SK-N-SH (cell line): Measurements from ENCODE around the gene LSM14B. TPM values are rescaled to one million over a fixed set of nuclear protein-coding genes. Genes with fewer than 3 reads are reported as not detected.

Source experiments
- CTCF ChIA-PET: fragments of 300-600, 350-600 bp; formaldehyde crosslinking; extraction: SDS; loops from one replicate; lab custom pipeline; 2021; lab: Yijun Ruan, JAX
- POLR2A ChIA-PET: fragments of 350-600 bp; sonication (Branson Sonifier 250); formaldehyde crosslinking; extraction: SDS; loops from one replicate; lab custom pipeline; 2020; ENCODE audit warnings: antibody characterized with exemption, inconsistent platforms; lab: Yijun Ruan, JAX
- DNase-seq: peaks from one replicate; pipeline ENCODE4 v3.0.0; 2012
- H2AFZ ChIP-seq: fragments of 200-600 bp; sonication (generic); 2 replicates; pipeline ENCODE4 v1.8.1; 2016; ENCODE audit warnings: antibody characterized with exemption, mild to moderate bottlenecking, low read depth
- H3F3A ChIP-seq: fragments of 200-600 bp; sonication (generic); replicated peaks from 2 replicates; pipeline ENCODE3; 2016; ENCODE audit warnings: antibody characterized with exemption, mild to moderate bottlenecking; ENCODE audit not compliant: insufficient read depth
- H3K27ac ChIP-seq, 2 experiments: fragments of 200-500 bp in 1 of 2; fragments of 200-600 bp in 1 of 2; sonication (Bioruptor generic) in 1 of 2; sonication (generic), shearing (Covaris generic) in 1 of 2; 2 replicates each; pipeline versions ENCODE4 v1.5.1 to v1.6.1; 2014 to 2016; ENCODE audit warnings: low read depth in 2 of 2, inconsistent platforms in 1 of 2, low read length in 1 of 2, mild to moderate bottlenecking in 1 of 2, mixed read lengths in 1 of 2
- H3K27me3 ChIP-seq: fragments of 200-600 bp; sonication (generic), shearing (Covaris generic); 2 replicates; pipeline ENCODE4 v1.6.1; 2016; ENCODE audit warnings: mixed run types; ENCODE audit not compliant: insufficient read depth
- H3K36me3 ChIP-seq, 2 experiments: fragments of 200-500 bp in 1 of 2; fragments of 200-600 bp in 1 of 2; sonication (Bioruptor generic) in 1 of 2; sonication (generic) in 1 of 2; replicated peaks in 1 of 2; 2 replicates each; pipeline versions ENCODE3 to v1.5.1; 2014 to 2016; ENCODE audit warnings: low read length in 1 of 2, mild to moderate bottlenecking in 1 of 2; ENCODE audit not compliant: insufficient read depth in 2 of 2, control insufficient read depth in 1 of 2
- H3K4me1 ChIP-seq, 2 experiments: fragments of 200-500 bp in 1 of 2; fragments of 200-600 bp in 1 of 2; sonication (Bioruptor generic) in 1 of 2; sonication (generic), shearing (Covaris generic) in 1 of 2; 2 replicates each; pipeline versions ENCODE4 v1.5.1 to v1.6.1; 2014 to 2016; ENCODE audit warnings: low read depth in 1 of 2, low read length in 1 of 2, mixed run types in 1 of 2; ENCODE audit not compliant: insufficient read depth in 2 of 2, control insufficient read depth in 1 of 2
- H3K4me2 ChIP-seq: fragments of 200-600 bp; sonication (generic), shearing (Covaris generic); 2 replicates; pipeline ENCODE4 v1.6.1; 2017; ENCODE audit warnings: mixed run types
- H3K4me3 ChIP-seq, 2 experiments: fragments of 200-500 bp in 1 of 2; fragments of 200-600 bp in 1 of 2; sonication (Bioruptor generic) in 1 of 2; sonication (generic), shearing (Covaris generic) in 1 of 2; 2 replicates each; pipeline versions ENCODE4 v1.5.1 to v1.8.1; 2014 to 2016; ENCODE audit warnings: low read depth in 2 of 2, inconsistent platforms in 1 of 2, low read length in 1 of 2, mild to moderate bottlenecking in 1 of 2, mixed read lengths in 1 of 2, moderate library complexity in 1 of 2
- H3K79me2 ChIP-seq: fragments of 200-600 bp; sonication (generic); 2 replicates; pipeline ENCODE4 v1.8.1; 2017; ENCODE audit warnings: mild to moderate bottlenecking; ENCODE audit not compliant: insufficient read depth
- H3K9ac ChIP-seq: fragments of 200-600 bp; sonication (generic); 2 replicates; pipeline ENCODE4 v1.6.1; 2017; ENCODE audit warnings: mixed run types
- H3K9me2 ChIP-seq: fragments of 200-600 bp; sonication (generic); 2 replicates; pipeline ENCODE4 v1.6.1; 2017; ENCODE audit warnings: mixed run types
- H3K9me3 ChIP-seq: fragments of 200-600 bp; sonication (generic); 2 replicates; pipeline ENCODE4 v1.6.1; 2017; ENCODE audit warnings: mixed run types, mild to moderate bottlenecking, moderate library complexity
- H4K20me1 ChIP-seq: fragments of 200-600 bp; sonication (generic); 2 replicates; pipeline ENCODE4 v1.6.1; 2017; ENCODE audit warnings: mild to moderate bottlenecking, mixed run types; ENCODE audit not compliant: insufficient read depth
- ELF1 ChIP-seq: IDR thresholded peaks from 2 replicates; pipeline ENCODE4 v1.4.0; 2012
- GABPA ChIP-seq: IDR thresholded peaks from 2 replicates; pipeline ENCODE4 v1.4.0; 2012; ENCODE audit warnings: low read depth, mild to moderate bottlenecking
- GATA2 ChIP-seq: sonication (generic); formaldehyde crosslinking; IDR thresholded peaks from 2 replicates; pipeline ENCODE4 v1.5.0; 2020; ENCODE audit warnings: mild to moderate bottlenecking, missing genetic modification reagents
- IRF3 ChIP-seq: fragments of 150-350 bp; IDR thresholded peaks from 2 replicates; pipeline ENCODE4 v1.6.1; 2016; ENCODE audit warnings: mild to moderate bottlenecking, low read depth, low read length
- JUND ChIP-seq: IDR thresholded peaks from 2 replicates; pipeline ENCODE4 v1.4.0; 2012
- RAD21 ChIP-seq: IDR thresholded peaks from 2 replicates; pipeline ENCODE4 v1.6.1; 2012; ENCODE audit warnings: mild to moderate bottlenecking, low read length
- RCOR1 ChIP-seq: fragments of 150-350 bp; IDR thresholded peaks from 2 replicates; pipeline ENCODE4 v1.6.1; 2017; ENCODE audit warnings: antibody characterized with exemption, low read length
- YY1 ChIP-seq: IDR thresholded peaks from 2 replicates; pipeline ENCODE4 v1.4.0; 2012; ENCODE audit warnings: low read depth, mild to moderate bottlenecking
- ZBTB33 ChIP-seq: IDR thresholded peaks from 2 replicates; pipeline ENCODE4 v1.4.0; 2012; ENCODE audit warnings: low read depth, borderline replicate concordance
- WGBS: methylation state at CpG from one replicate; pipeline ENCODE4 v1.1.6; 2017; ENCODE audit warnings: low lambda C conversion rate; 5-methylcytosine and 5-hydroxymethylcytosine counted together
- polyA plus RNA-seq, 3 experiments: library from polyadenylated mRNA; depleted of rRNA; stranded (reverse); fragments of >200 nt; gene quantifications; 2 replicates each; pipeline ENCODE4 v1.2.3, GENCODE V29; 2012
- TF ChIP-seq, protein P1 (sequence below): IDR thresholded peaks from 2 replicates; pipeline ENCODE4 v1.4.0; 2012; ENCODE audit warnings: low read depth, borderline replicate concordance
- TF ChIP-seq, protein P2 (sequence below): IDR thresholded peaks from 2 replicates; pipeline ENCODE4; 2012

LSM14B gene
- polyA plus RNA-seq, 1 of the 3 experiments (the other 2 are of a cell fraction), result 64.6 TPM

DNA sequence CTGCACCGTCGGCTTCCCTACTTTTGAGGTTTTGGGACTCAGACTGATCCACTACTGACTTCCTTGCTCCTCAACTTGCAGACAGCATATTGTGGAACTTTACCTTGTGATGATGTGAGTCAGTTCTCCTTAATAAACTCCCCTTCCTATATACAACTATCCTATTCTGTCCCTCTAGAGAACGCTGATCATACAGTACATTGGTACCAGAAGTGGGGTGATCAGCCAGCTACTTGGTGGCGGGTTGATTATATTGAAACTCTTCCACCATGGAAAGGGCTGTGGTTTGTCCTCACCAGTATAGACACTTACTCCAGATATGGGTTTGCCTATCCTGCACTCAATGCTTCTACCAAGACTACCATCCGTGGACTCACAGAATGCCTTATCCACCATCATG lies 49.0 kb upstream of the LSM14B start (continued):
- TF ChIP-seq, protein P1, sequence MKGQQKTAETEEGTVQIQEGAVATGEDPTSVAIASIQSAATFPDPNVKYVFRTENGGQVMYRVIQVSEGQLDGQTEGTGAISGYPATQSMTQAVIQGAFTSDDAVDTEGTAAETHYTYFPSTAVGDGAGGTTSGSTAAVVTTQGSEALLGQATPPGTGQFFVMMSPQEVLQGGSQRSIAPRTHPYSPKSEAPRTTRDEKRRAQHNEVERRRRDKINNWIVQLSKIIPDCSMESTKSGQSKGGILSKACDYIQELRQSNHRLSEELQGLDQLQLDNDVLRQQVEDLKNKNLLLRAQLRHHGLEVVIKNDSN, result no peak
- no peak for TF ChIP-seq IRF3
- TF ChIP-seq YY1, result no peak
- TF ChIP-seq ZBTB33, result no peak
- no peak for TF ChIP-seq ELF1

DNA sequence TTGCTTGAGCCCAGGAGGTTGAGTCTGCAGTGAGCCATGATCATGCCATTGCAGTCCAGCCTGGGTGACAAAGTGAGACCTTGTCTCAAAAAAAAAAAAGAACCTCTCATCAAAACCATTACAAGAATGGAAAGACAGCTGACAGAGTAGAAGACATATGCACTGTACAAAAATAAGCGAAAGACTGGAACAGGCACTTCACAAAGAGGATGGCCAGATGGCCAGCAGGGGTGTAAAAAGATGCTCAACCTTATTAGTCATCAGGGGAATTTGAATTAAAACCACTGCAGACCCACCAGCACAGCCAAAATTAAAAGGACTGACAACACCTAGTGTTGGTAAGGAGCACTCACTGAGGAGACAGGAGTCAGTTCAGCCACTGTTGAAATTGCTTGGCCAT lies 43.1 kb upstream of the LSM14B start:
- Histone ChIP-seq H3K27ac (no peak overlapping the region), H3K79me2 (no peaks in the 10 kb centered on the region), H3K36me3 (no peaks in the 10 kb centered on the region), H2AFZ (no peak overlapping the region), H3K9me2 (no peaks in the 10 kb centered on the region), H3K4me2 (no peak overlapping the region), H3K4me1 (no peaks in the 10 kb centered on the region), H3F3A (no peaks in the 10 kb centered on the region), H3K9me3 (peaks cover 20% of the 10 kb centered on the region; the same call in 1 of the 2 replicates), H3K4me3 (no peak overlapping the region; a peak in 1 of 4 replicates), H4K20me1 (no peaks in the 10 kb centered on the region), H3K9ac (no peak overlapping the region), H3K27me3 (no peaks in the 10 kb centered on the region)
- ChIA-PET POLR2A (no interaction called here), CTCF (no interaction called here)
- 94% methylated on average over 1 of the region's 1 CpG for WGBS
- TF ChIP-seq YY1 (no peak), JUND (no peak), GATA2 (no peak), GABPA (no peak), RCOR1 (no peak), RAD21 (no peak)
- TF ChIP-seq, protein P2, sequence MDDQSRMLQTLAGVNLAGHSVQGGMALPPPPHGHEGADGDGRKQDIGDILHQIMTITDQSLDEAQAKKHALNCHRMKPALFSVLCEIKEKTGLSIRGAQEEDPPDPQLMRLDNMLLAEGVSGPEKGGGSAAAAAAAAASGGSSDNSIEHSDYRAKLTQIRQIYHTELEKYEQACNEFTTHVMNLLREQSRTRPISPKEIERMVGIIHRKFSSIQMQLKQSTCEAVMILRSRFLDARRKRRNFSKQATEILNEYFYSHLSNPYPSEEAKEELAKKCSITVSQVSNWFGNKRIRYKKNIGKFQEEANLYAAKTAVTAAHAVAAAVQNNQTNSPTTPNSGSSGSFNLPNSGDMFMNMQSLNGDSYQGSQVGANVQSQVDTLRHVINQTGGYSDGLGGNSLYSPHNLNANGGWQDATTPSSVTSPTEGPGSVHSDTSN, result no peak
- DNase-seq, result no peak
